WTC11 (cell line): ENCODE data around the gene MLST8.

ENCODE experiments used
- ATF3 ChIP-seq: sonication (generic); formaldehyde crosslinking; conservative IDR thresholded peaks from 2 replicates; pipeline ENCODE4 v1.8.1; 2022; ENCODE audit warnings: mild to moderate bottlenecking, missing genetic modification reagents
- CTCF ChIP-seq: fragments of 200-600 bp; IDR thresholded peaks from 2 replicates; pipeline ENCODE4 v1.8.0; 2022; ENCODE audit warnings: antibody characterized with exemption
- GRHL2 ChIP-seq: fragments of 250-450 bp; sonication (Bioruptor Pico); IDR thresholded peaks from 2 replicates; pipeline ENCODE4 v1.8.0; 2022; ENCODE audit warnings: mild to moderate bottlenecking, moderate library complexity; ENCODE audit not compliant: insufficient replicate concordance, severe bottlenecking
- ZBTB43 ChIP-seq: sonication (generic); formaldehyde crosslinking; IDR thresholded peaks from 2 replicates; pipeline ENCODE4 v1.8.1; 2023; ENCODE audit warnings: mild to moderate bottlenecking, missing genetic modification reagents

- no peak for TF ChIP-seq ATF3
- no peak for TF ChIP-seq GRHL2
- no peak for TF ChIP-seq ZBTB43
- 0 out of 2 replicates have a peak, but pooled peaks have one; percentile 33 for TF ChIP-seq CTCF
Measured at GRCh38 chr16:2194852-2195321, 10.4 kb upstream of the MLST8 start.
